Measurements from ENCODE around the gene GRIK5. TPM values are rescaled to one million over a fixed set of nuclear protein-coding genes. Genes with fewer than 3 reads are reported as not detected.

The GRIK5 gene
- total and polyA plus RNA-seq, 2 experiments from 2014 or later: 0.50 to 0.60 TPM

DNA sequence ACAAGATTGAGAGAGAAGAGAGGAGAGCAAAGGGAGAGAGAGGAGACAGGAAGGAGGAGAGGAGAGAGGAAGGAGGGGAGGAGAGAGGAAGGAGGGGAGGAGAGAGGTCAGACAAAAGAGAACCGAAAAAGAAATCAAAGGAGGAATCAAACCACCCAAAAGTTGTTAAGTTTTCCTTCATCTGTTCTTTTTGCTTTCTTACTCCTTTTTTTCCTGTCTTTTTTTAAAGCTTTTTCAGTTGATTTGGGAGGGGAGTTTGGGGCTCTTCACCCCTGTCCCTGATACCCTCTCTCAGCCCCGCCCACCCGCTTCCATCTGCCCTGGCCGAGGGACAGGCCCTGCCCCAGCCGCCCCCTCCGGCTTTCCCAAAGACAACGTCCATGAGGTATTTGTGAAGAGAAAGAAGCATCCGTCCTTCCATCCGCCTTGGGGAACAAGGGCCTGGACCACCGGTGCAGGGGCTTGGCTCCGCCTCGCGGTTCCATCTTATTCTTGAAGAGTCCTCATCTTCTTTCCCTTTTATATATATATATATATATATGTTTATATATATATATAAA is 19.3 kb upstream of the GRIK5 start:
- Histone ChIP-seq H2AFZ (no peak overlapping the region), H3K4me3 (no peak overlapping the region), H3K9me3 (ENCODE audit: low read depth) (no peaks in the 10 kb centered on the region), H3K27me3 (no peaks in the 10 kb centered on the region), H3K27ac (no peak overlapping the region), H3K4me1 (ENCODE audit: insufficient read depth) (no peaks in the 10 kb centered on the region), H3K79me2 (no peaks in the 10 kb centered on the region), H4K20me1 (ENCODE audit: insufficient read depth, poor library complexity, severe bottlenecking) (no peaks in the 10 kb centered on the region), H3K9me2 (replicated peaks; ENCODE audit: insufficient read depth) (no peaks in the 10 kb centered on the region), H3K4me2 (no peak overlapping the region), H3K36me3 (replicated peaks; ENCODE audit: insufficient read depth, low read depth) (no peaks in the 10 kb centered on the region)
- DNase-seq (ENCODE audit: low spot score): no peak
- TF ChIP-seq, protein P1, sequence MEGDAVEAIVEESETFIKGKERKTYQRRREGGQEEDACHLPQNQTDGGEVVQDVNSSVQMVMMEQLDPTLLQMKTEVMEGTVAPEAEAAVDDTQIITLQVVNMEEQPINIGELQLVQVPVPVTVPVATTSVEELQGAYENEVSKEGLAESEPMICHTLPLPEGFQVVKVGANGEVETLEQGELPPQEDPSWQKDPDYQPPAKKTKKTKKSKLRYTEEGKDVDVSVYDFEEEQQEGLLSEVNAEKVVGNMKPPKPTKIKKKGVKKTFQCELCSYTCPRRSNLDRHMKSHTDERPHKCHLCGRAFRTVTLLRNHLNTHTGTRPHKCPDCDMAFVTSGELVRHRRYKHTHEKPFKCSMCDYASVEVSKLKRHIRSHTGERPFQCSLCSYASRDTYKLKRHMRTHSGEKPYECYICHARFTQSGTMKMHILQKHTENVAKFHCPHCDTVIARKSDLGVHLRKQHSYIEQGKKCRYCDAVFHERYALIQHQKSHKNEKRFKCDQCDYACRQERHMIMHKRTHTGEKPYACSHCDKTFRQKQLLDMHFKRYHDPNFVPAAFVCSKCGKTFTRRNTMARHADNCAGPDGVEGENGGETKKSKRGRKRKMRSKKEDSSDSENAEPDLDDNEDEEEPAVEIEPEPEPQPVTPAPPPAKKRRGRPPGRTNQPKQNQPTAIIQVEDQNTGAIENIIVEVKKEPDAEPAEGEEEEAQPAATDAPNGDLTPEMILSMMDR (IDR thresholded peaks at IDR 0.05; ENCODE audit: poor library complexity): no peak
- TF ChIP-seq EZH2 (IDR thresholded peaks at IDR 0.05; ENCODE audit: borderline replicate concordance) (no peak), EZH2phosphoT487 (IDR thresholded peaks at IDR 0.05; ENCODE audit: low read depth, severe bottlenecking, unreplicated experiment) (no peak)
- WGBS (ENCODE audit: low lambda C conversion rate, missing lambda C conversion rate): 85% methylated on average over 12 of the region's 13 CpGs

DNA sequence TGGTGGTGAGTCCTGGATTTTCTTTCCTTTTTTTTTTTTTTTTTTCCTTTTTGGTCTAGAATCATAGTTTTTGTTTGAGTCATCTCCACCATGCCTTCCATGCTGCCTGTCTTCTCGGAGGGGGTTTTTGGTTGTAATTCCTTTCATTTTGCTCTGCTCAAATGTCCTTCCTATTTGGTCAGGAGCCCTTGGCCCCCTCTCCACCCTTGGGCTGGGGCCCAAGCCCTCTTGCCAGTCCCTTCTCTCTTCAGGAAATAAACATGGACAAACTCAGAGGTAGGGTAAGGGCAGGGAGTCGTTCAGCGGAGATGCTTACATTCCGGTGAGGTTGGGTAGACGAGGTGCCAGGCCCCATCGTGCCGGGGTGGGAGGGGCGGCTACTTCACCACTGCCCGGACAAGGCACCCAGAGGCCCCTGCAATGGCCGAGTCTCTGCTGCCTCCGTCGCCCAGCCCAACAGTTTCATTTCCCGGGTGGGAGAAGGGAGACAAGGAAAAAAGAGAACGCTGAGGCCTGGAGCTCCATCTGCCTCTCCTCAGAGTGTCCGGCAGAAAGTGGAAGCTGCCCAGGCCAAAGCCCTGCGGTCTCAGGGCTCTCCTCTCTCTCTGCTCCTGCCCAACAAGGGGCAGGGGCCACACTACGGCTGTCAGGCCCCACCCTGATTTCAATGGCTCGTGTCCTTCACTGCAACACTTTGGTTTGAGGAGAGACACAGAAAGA is 18.6 kb upstream of the GRIK5 start:
- H3K27me3 ChIP-seq: no peaks in the 10 kb centered on the region
- H3K36me3 ChIP-seq (replicated peaks; ENCODE audit: insufficient read depth, low read depth): no peaks in the 10 kb centered on the region
- no peaks in the 10 kb centered on the region for H3K9me3 ChIP-seq (ENCODE audit: low read depth)
- DNase-seq (ENCODE audit: low spot score): no peak
- no peaks in the 10 kb centered on the region for H4K20me1 ChIP-seq (ENCODE audit: insufficient read depth, poor library complexity, severe bottlenecking)
- H3K79me2 ChIP-seq: no peaks in the 10 kb centered on the region
- WGBS (ENCODE audit: low lambda C conversion rate, missing lambda C conversion rate): 80% methylated on average over 18 of the region's 18 CpGs
- no peak overlapping the region for H3K4me2 ChIP-seq
- no peak overlapping the region for H3K27ac ChIP-seq
- H3K4me3 ChIP-seq: no peak overlapping the region
- H3K4me1 ChIP-seq (ENCODE audit: insufficient read depth): no peaks in the 10 kb centered on the region
- no peak for TF ChIP-seq EZH2 (IDR thresholded peaks at IDR 0.05; ENCODE audit: borderline replicate concordance)
- TF ChIP-seq, protein P1 (IDR thresholded peaks at IDR 0.05; ENCODE audit: poor library complexity): no peak
- no peak for TF ChIP-seq EZH2phosphoT487 (IDR thresholded peaks at IDR 0.05; ENCODE audit: low read depth, severe bottlenecking, unreplicated experiment)
- H2AFZ ChIP-seq: no peak overlapping the region
- no peaks in the 10 kb centered on the region for H3K9me2 ChIP-seq (replicated peaks; ENCODE audit: insufficient read depth)

GRCh38 chr19:42086770-42087550 is 17.0 kb upstream of the GRIK5 start:
- H3K79me2 ChIP-seq: peaks cover 3% of the 10 kb centered on the region
- no peaks in the 10 kb centered on the region for H3K27me3 ChIP-seq
- no peaks in the 10 kb centered on the region for H3K9me2 ChIP-seq (replicated peaks; ENCODE audit: insufficient read depth)
- no peak for TF ChIP-seq EZH2 (IDR thresholded peaks at IDR 0.05; ENCODE audit: borderline replicate concordance)
- TF ChIP-seq, protein P1 (IDR thresholded peaks at IDR 0.05; ENCODE audit: poor library complexity): no peak
- TF ChIP-seq EZH2phosphoT487 (IDR thresholded peaks at IDR 0.05; ENCODE audit: low read depth, severe bottlenecking, unreplicated experiment): no peak
- H3K27ac ChIP-seq: no peak overlapping the region
- H3K4me1 ChIP-seq (ENCODE audit: insufficient read depth): no peaks in the 10 kb centered on the region
- H3K4me3 ChIP-seq: no peak overlapping the region
- no peaks in the 10 kb centered on the region for H4K20me1 ChIP-seq (ENCODE audit: insufficient read depth, poor library complexity, severe bottlenecking)
- H3K4me2 ChIP-seq: no peak overlapping the region
- no peaks in the 10 kb centered on the region for H3K9me3 ChIP-seq (ENCODE audit: low read depth)
- H2AFZ ChIP-seq: no peak overlapping the region
- 81% methylated on average over 9 of the region's 11 CpGs for WGBS (ENCODE audit: low lambda C conversion rate, missing lambda C conversion rate)
- no peak for DNase-seq (ENCODE audit: low spot score)
- H3K36me3 ChIP-seq (replicated peaks; ENCODE audit: insufficient read depth, low read depth): no peaks in the 10 kb centered on the region
